Activated CD4-positive, alpha-beta T cell treated with anti-CD3 and anti-CD28 coated beads, Interleukin-2, amount 50 U/mL, for 4 hours (primary cell): ENCODE results near the gene KAZALD1.
A peak's percentile ranks its signal among the peaks of the same experiment; 100 is the strongest.

ENCODE experiments used
- DNase-seq, 2 experiments: peaks; one replicate each; pipeline ENCODE4 v3.0.0-alpha.2; 2020

The KAZALD1 gene

GRCh38 chr10:101061624-101062231, at the start of gene KAZALD1:
KAZALD1 (plus strand) TSS chr10:101061989; CDS start chr10:101062593, 604 bp downstream.
- no peak for DNase-seq

GRCh38 chr10:101012525-101013364, 49.0 kb upstream of the KAZALD1 start:
- peak; percentile 71 to 75 for DNase-seq

GRCh38 chr10:101013365-101013825, 48.4 kb upstream of the KAZALD1 start:
- DNase-seq, result no peak

- DNase-seq, result peak; percentile 65 to 75
These were observed 47.4 kb upstream of the KAZALD1 start for GRCh38 chr10:101014230-101014884.

GRCh38 chr10:101014966-101015581, 46.7 kb upstream of the KAZALD1 start:
- DNase-seq, result no peak

- no peak for DNase-seq
These were observed 46.2 kb upstream of the KAZALD1 start for GRCh38 chr10:101015582-101015973.

- DNase-seq, result no peak
These were observed 45.0 kb upstream of the KAZALD1 start for GRCh38 chr10:101016814-101017213.

- no peak for DNase-seq
These were observed 43.6 kb upstream of the KAZALD1 start for GRCh38 chr10:101018118-101018599.

GRCh38 chr10:101018600-101019439, 43.0 kb upstream of the KAZALD1 start:
- peak; percentile 65 to 70 for DNase-seq

- no peak for DNase-seq
These were observed 42.4 kb upstream of the KAZALD1 start for GRCh38 chr10:101019440-101019703.

GRCh38 chr10:101020427-101021075, 41.2 kb upstream of the KAZALD1 start:
- DNase-seq, result no peak

- no peak for DNase-seq
These were observed 40.5 kb upstream of the KAZALD1 start for GRCh38 chr10:101021239-101021638.

GRCh38 chr10:101021692-101022251, 40.0 kb upstream of the KAZALD1 start:
- DNase-seq, result no peak

GRCh38 chr10:101022967-101023705, 38.7 kb upstream of the KAZALD1 start:
- no peak for DNase-seq

GRCh38 chr10:101027106-101027720, 34.6 kb upstream of the KAZALD1 start:
- no peak for DNase-seq

- DNase-seq, result no peak
These were observed 33.1 kb upstream of the KAZALD1 start for GRCh38 chr10:101028446-101029337.

- DNase-seq, result no peak
These were observed 32.1 kb upstream of the KAZALD1 start for GRCh38 chr10:101029520-101030295.

GRCh38 chr10:101030496-101031127, 31.2 kb upstream of the KAZALD1 start:
- DNase-seq, result no peak
